ENCODE measurements around the gene BTN1A1.
A peak's percentile ranks its signal among the peaks of the same experiment; 100 is the strongest.
"Not testable (repeated sequence)": the region's sequence is repeated elsewhere in the genome, so short reads cannot be mapped to it uniquely, and the experiment has no call there.

BTN1A1 gene

DNA sequence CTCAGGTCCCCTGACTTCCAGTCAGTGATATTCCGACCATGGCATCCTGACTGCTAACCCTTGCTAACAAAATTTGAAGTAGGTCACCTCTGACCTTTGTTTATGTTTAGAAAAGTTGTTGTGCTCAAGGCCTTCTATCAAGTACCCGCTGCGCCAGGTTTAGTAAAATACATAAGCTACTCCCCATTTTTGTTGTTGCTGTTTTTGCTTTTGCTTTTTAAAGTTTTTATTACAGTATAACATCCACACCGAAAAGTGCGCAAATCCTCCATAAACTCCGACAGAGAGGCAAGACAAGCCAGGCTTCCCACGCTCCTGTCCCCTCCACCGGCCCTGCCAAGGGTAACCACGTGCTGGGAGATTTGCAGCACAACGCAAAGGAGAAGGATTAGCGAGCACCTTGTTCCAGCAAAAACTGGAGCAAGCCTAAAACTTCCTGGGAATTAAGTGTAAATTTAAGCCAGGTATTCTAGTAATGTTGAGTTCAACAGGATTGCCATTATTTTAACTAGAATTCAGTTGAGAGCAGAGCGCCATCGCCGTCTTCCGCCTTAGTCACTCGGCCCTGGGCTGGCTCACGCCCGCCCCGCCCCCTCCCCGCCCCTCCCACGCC is 20.2 kb downstream of the BTN1A1 start:
- H3K27me3 ChIP-seq (ENCODE audit: insufficient read depth, low read length), result no peaks in the 10 kb centered on the region
- no peaks in the 10 kb centered on the region for H3K36me3 ChIP-seq (ENCODE audit: insufficient read depth, low read depth, low read length)
- no peaks in the 10 kb centered on the region; the same call in 1 of the 2 replicates for H3K4me1 ChIP-seq (ENCODE audit: insufficient read depth, low read length)
- H3K27ac ChIP-seq (ENCODE audit: low read length), result no peak overlapping the region
- H3K9me3 ChIP-seq (ENCODE audit: insufficient read depth, low read depth, low read length), result no peaks in the 10 kb centered on the region
- H3K9ac ChIP-seq (ENCODE audit: low read depth, low read length), result peak overlapping the region; percentile 84; the same call in 1 of the 2 replicates
- peak overlapping the region; percentile 79 for H3K4me3 ChIP-seq (ENCODE audit: low read length)

DNA sequence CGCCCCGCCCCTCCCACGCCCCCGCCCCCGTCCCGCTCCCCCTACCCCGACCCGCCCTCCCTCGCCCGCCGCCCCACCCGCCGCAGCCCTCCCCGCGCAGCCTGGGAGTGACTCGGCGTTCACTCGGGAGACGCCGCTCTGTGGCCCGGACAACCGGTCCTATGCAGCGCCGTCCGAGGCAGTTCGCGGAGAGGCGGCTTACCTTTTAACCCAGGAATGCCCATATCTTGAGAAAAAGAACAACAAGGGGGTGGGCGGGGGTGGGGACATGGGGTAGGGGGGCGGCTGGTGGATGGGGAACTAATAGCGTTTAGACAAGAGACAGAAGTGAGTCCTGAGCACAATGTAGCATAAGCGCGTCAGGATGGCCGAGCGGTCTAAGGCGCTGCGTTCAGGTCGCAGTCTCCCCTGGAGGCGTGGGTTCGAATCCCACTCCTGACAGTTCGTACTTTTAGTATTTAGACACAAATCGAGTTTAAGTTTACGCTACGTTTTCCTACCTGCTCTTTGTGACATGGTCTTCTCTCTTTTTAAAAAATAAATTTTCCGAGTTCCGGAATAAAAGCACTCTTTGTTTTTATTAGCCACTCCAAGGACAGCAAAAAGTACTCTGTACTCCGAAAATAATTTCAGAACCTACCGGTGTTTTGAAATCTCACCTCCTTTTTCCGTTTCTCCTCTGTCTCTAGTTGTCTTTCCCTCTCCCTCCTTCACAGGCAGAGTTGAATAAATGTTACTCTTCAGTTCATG is 20.9 kb downstream of the BTN1A1 start:
- H3K36me3 ChIP-seq (ENCODE audit: insufficient read depth, low read depth, low read length), result no peaks in the 10 kb centered on the region
- H3K27me3 ChIP-seq (ENCODE audit: insufficient read depth, low read length), result no peaks in the 10 kb centered on the region
- no peaks in the 10 kb centered on the region for H3K9me3 ChIP-seq (ENCODE audit: insufficient read depth, low read depth, low read length)
- H3K9ac ChIP-seq (ENCODE audit: low read depth, low read length), result peak overlapping the region; percentile 79; the same call in 1 of the 2 replicates
- H3K4me3 ChIP-seq (ENCODE audit: low read length), result peak overlapping the region; percentile 83
- no peaks in the 10 kb centered on the region; the same call in 1 of the 2 replicates for H3K4me1 ChIP-seq (ENCODE audit: insufficient read depth, low read length)
- H3K27ac ChIP-seq (ENCODE audit: low read length), result no peak overlapping the region

DNA sequence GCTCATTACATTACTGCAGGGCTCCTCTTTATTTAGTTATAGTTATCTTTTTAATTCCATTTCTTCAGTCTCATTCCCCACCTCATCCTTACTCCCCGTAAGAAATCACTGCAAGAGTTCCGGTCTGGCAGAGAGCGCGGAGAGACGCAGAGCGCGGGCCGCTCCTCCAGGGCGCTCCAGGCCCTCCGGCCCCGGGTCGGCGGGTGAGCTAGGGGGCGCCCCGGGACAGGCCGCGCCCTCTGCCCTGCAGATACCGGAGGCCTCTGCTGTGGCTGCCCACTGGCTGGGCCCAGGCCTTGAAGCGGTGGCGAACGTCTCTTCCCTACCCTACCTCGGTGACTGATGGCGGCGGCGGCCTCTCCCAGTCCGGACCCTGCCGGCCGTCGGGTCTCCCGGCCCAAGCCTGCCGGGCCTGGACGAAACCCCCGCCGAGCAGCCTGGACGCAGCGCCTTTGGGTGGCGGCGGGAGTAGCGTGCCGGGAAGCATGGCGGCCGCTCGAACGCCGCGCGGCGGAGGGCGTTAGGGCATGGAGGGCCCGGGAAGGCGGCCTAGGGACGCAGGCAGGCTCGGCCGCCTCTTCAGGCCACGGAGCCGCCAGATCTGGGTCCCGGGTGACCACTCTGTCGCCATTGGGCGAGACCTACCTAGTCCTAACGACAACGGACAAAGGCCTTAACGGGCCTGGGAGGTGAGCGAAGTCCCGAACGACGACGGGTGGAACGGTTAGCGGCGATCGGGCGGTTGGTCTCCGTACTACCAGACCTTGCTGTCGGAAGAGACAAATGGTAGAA is 21.7 kb downstream of the BTN1A1 start:
- H3K9me3 ChIP-seq (ENCODE audit: insufficient read depth, low read depth, low read length), result no peaks in the 10 kb centered on the region
- no peaks in the 10 kb centered on the region for H3K27me3 ChIP-seq (ENCODE audit: insufficient read depth, low read length)
- peak overlapping the region; percentile 83 for H3K4me3 ChIP-seq (ENCODE audit: low read length)
- H3K27ac ChIP-seq (ENCODE audit: low read length), result no peak overlapping the region
- peak overlapping the region; percentile 79; the same call in 1 of the 2 replicates for H3K9ac ChIP-seq (ENCODE audit: low read depth, low read length)
- H3K4me1 ChIP-seq (ENCODE audit: insufficient read depth, low read length), result no peaks in the 10 kb centered on the region; the same call in 1 of the 2 replicates
- no peaks in the 10 kb centered on the region for H3K36me3 ChIP-seq (ENCODE audit: insufficient read depth, low read depth, low read length)

DNA sequence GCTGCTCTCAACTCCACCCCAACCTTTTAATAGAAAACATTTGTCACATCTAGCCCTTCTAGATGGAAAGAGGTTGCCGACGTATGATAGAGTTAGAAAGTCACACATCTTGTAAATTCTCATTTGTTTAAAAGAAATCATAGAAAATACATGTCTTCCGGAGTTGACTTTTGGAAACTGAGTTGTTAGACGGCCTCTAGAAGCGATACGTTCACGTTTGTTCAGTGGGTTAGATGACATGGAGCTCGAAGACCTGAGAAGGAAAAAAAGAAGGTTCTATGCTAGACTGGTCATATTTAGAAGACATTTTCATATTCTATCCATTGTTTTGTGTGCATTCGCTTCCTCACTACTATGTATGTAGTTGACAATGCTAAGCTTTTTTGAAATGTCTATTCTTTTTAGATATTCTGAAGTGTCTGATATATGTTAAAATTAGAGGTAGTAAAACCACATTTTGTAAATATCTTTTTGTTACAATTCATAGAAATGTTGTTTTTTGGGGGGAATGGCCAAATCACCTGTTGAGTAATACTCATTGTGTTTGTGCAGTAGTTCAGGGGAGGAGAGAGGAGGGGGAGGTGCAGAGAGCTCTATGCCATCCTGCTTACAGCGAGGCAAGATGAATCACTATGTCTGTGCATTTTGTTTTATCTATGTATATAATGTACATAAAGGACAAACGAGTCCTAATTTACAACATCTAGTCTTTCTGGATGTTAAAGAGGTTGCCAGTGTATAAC is 22.6 kb downstream of the BTN1A1 start:
- H3K36me3 ChIP-seq (ENCODE audit: insufficient read depth, low read depth, low read length); H3K9me3 ChIP-seq (ENCODE audit: insufficient read depth, low read depth, low read length); H3K27me3 ChIP-seq (ENCODE audit: insufficient read depth, low read length); H3K27ac ChIP-seq (ENCODE audit: low read length); H3K4me1 ChIP-seq (ENCODE audit: insufficient read depth, low read length): not testable (repeated sequence)
- peak overlapping the region; percentile 83 for H3K4me3 ChIP-seq (ENCODE audit: low read length)
- peak overlapping the region; percentile 79; the same call in 1 of the 2 replicates for H3K9ac ChIP-seq (ENCODE audit: low read depth, low read length)

DNA sequence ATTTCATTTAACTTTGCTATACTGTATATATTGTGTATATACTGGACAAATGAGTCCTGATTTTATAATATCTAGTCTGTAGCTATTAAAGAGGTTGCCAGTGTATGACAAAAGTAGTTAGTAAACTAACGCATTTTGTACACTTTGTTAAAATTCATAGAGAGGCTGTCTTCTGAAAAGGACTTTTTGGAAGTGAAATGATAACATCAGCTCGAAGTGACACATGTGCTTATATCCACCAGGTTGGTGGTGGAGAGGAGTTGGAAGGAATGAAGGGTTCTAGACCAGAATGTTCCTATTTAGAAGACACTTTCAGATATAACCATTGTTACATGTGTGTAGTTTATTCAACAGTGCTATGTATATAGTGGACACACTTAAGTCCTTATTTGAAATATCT is 24.2 kb downstream of the BTN1A1 start:
- H3K36me3 ChIP-seq (ENCODE audit: insufficient read depth, low read depth, low read length); H3K27ac ChIP-seq (ENCODE audit: low read length); H3K9ac ChIP-seq (ENCODE audit: low read depth, low read length); H3K27me3 ChIP-seq (ENCODE audit: insufficient read depth, low read length); H3K4me3 ChIP-seq (ENCODE audit: low read length); H3K9me3 ChIP-seq (ENCODE audit: insufficient read depth, low read depth, low read length): not testable (repeated sequence)
- H3K4me1 ChIP-seq (ENCODE audit: insufficient read depth, low read length), result peaks cover 12% of the 10 kb centered on the region

DNA sequence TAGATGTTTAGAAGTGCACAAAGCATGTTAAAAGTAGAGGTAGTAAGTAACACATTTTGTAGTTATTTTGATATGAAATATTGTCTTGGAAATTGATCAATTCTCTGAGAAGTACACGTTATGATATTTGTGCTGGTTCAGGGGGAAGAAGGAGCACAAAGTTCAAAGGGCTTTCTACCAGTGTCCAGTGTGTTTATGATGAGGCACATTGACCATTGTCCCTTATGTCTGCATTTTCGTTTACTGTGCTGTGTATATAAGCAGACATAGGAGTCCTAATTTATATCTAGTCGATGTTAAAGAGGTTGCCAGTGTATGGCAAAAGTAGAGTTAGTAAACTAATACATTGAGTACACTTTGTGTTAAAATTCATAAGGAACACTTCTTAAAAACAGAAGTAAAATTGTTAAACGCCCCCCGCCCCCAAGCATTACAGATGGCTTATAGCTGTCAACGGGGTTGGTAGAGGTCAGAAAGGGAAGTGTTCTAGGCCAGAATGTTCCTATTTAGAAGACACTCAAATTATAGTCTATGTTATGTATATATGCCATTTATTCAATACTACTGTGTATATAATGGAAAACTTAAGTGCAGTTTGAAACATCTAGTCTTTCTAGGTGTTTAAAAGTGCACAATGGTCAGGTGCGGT is 24.7 kb downstream of the BTN1A1 start:
- Histone ChIP-seq H3K36me3 (ENCODE audit: insufficient read depth, low read depth, low read length) (no peaks in the 10 kb centered on the region), H3K4me1 (ENCODE audit: insufficient read depth, low read length) (peaks cover 14% of the 10 kb centered on the region), H3K9ac (ENCODE audit: low read depth, low read length) (no peak overlapping the region), H3K4me3 (ENCODE audit: low read length) (no peak overlapping the region), H3K27ac (ENCODE audit: low read length) (no peak overlapping the region), H3K9me3 (ENCODE audit: insufficient read depth, low read depth, low read length) (no peaks in the 10 kb centered on the region), H3K27me3 (ENCODE audit: insufficient read depth, low read length) (no peaks in the 10 kb centered on the region)

DNA sequence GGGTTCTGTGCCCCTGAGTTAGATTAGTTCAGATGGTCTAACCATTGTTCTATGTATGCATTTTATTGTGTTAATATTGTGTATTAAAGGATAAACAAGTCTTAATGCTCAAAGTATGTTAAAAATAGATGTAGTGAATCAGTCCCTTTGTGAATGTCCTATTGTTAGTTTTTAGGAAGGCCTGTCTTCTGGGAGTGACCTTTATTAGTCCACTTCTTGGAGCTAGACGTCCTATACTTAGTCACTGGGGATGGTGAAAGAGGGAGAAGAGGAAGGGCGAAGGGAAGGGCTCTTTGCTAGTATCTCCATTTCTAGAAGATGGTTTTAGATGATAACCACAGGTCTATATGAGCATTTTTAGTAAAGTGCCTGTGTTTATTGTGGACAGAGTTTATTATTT is 25.7 kb downstream of the BTN1A1 start:
- no peaks in the 10 kb centered on the region for H3K9me3 ChIP-seq (ENCODE audit: insufficient read depth, low read depth, low read length)
- H3K36me3 ChIP-seq (ENCODE audit: insufficient read depth, low read depth, low read length), result no peaks in the 10 kb centered on the region
- H3K4me3 ChIP-seq (ENCODE audit: low read length), result no peak overlapping the region
- no peak overlapping the region for H3K9ac ChIP-seq (ENCODE audit: low read depth, low read length)
- peaks cover 14% of the 10 kb centered on the region for H3K4me1 ChIP-seq (ENCODE audit: insufficient read depth, low read length)
- no peaks in the 10 kb centered on the region for H3K27me3 ChIP-seq (ENCODE audit: insufficient read depth, low read length)
- no peak overlapping the region for H3K27ac ChIP-seq (ENCODE audit: low read length)

DNA sequence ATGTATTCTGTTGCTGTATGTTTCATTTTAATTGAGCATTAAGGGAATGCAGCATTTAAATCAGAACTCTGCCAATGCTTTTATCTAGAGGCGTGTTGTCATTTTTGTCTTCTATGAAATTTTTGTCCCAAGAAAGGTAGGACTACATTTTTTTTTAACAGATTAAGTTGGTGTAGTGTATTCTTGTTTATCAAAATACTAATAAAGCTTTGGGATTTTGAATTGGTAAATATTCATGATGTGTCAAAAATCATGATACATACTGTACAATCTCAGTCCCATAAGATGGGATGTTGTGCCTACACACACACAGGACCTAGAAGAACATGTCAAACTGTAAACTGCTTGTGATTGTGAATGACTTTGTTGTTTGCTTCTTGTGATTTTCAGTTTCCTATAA is 26.8 kb downstream of the BTN1A1 start:
- H3K9me3 ChIP-seq (ENCODE audit: insufficient read depth, low read depth, low read length), result no peaks in the 10 kb centered on the region
- H3K36me3 ChIP-seq (ENCODE audit: insufficient read depth, low read depth, low read length), result no peaks in the 10 kb centered on the region
- H3K4me3 ChIP-seq (ENCODE audit: low read length), result no peak overlapping the region
- H3K9ac ChIP-seq (ENCODE audit: low read depth, low read length), result no peak overlapping the region
- no peak overlapping the region for H3K27ac ChIP-seq (ENCODE audit: low read length)
- no peaks in the 10 kb centered on the region for H3K27me3 ChIP-seq (ENCODE audit: insufficient read depth, low read length)
- H3K4me1 ChIP-seq (ENCODE audit: insufficient read depth, low read length), result peaks cover 14% of the 10 kb centered on the region

DNA sequence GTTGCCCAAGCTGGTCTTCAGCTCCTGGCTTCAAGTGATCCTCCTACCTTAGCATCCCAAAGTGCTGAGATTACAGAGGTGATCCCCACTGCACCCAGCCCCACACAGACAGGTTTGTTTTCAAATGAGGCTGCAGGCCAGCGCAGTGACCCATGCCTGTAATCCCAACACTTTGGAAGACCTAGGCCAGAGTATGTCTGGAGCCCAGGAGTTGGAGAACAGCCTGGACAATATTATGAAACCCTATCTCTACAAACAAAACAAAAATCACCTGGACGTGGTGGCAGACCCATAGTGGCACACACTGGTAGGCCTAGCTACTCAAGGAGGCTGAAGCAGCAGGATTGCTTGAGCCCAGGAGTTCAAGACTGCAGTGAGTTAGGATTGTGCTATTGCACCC is 30.1 kb downstream of the BTN1A1 start:
- H3K9ac ChIP-seq (ENCODE audit: low read depth, low read length), result no peak overlapping the region
- no peak overlapping the region for H3K27ac ChIP-seq (ENCODE audit: low read length)
- H3K9me3 ChIP-seq (ENCODE audit: insufficient read depth, low read depth, low read length), result no peaks in the 10 kb centered on the region
- no peaks in the 10 kb centered on the region for H3K36me3 ChIP-seq (ENCODE audit: insufficient read depth, low read depth, low read length)
- H3K27me3 ChIP-seq (ENCODE audit: insufficient read depth, low read length), result no peaks in the 10 kb centered on the region
- no peak overlapping the region for H3K4me3 ChIP-seq (ENCODE audit: low read length)
- H3K4me1 ChIP-seq (ENCODE audit: insufficient read depth, low read length), result peaks cover 14% of the 10 kb centered on the region

DNA sequence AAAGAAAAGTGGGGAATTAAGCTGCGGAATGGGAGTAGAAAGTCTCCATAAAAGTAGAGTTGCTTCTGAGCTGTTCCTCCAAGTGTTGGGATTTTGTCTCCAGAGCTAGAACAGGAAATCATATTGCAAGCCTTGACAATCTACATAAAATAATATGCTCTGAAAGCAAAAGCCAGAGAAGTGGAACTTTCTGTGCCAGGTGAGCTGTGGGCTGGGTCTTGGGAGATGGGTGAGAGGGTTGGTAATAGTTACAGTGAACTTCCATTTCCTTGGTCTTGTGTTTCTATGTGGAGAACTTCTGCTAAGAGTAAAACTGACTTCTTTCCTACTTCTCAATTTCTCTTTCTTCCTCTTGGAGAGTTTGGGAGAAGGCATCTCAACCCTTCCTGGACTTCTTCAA is 31.8 kb downstream of the BTN1A1 start:
- Histone ChIP-seq H3K9ac (ENCODE audit: low read depth, low read length) (no peak overlapping the region), H3K4me1 (ENCODE audit: insufficient read depth, low read length) (peaks cover 14% of the 10 kb centered on the region), H3K9me3 (ENCODE audit: insufficient read depth, low read depth, low read length) (no peaks in the 10 kb centered on the region), H3K36me3 (ENCODE audit: insufficient read depth, low read depth, low read length) (no peaks in the 10 kb centered on the region), H3K27ac (ENCODE audit: low read length) (no peak overlapping the region), H3K4me3 (ENCODE audit: low read length) (no peak overlapping the region), H3K27me3 (ENCODE audit: insufficient read depth, low read length) (no peaks in the 10 kb centered on the region)

Data from iPS-20b (cell line).